Osteocyte (in vitro differentiated cells): ENCODE results near the gene NTF4. TPM values are rescaled to one million over a fixed set of nuclear protein-coding genes. Genes with fewer than 3 reads are reported as not detected.

ENCODE experiments used
- DNase-seq: peaks from one replicate; pipeline ENCODE4 v3.0.0; 2021; ENCODE audit warnings: mixed read lengths; ENCODE audit not compliant: unreplicated experiment; ENCODE audit errors: extremely low spot score
- H3K27ac Mint-ChIP-seq: one replicate; pipeline ENCODE4 v1.8.0; 2021; ENCODE audit warnings: mild to moderate bottlenecking, mixed read lengths; ENCODE audit not compliant: unreplicated experiment
- H3K27me3 Mint-ChIP-seq: one replicate; pipeline ENCODE4 v1.8.0; 2021; ENCODE audit warnings: mixed read lengths; ENCODE audit not compliant: unreplicated experiment
- H3K36me3 Mint-ChIP-seq: one replicate; pipeline ENCODE4 v1.8.0; 2021; ENCODE audit warnings: mixed read lengths; ENCODE audit not compliant: unreplicated experiment
- H3K4me1 Mint-ChIP-seq: one replicate; pipeline ENCODE4 v1.8.0; 2021; ENCODE audit warnings: mixed read lengths; ENCODE audit not compliant: unreplicated experiment
- H3K4me3 Mint-ChIP-seq: one replicate; pipeline ENCODE4 v1.8.0; 2021; ENCODE audit warnings: mild to moderate bottlenecking, moderate library complexity, mixed read lengths; ENCODE audit not compliant: unreplicated experiment
- H3K9me3 Mint-ChIP-seq: one replicate; pipeline ENCODE4 v1.8.0; 2021; ENCODE audit warnings: mixed read lengths; ENCODE audit not compliant: unreplicated experiment
- CTCF ChIP-seq: fragments of 200-600 bp; sonication (generic); IDR thresholded peaks from 2 replicates; pipeline ENCODE4 v1.5.0; 2021; ENCODE audit warnings: antibody characterized with exemption, mild to moderate bottlenecking, moderate library complexity
- total RNA-seq: library from RNA; stranded (reverse); gene quantifications from 2 replicates; pipeline ENCODE4 v1.2.1, GENCODE V29; 2021

NTF4 gene
- total RNA-seq, 1 donor from 2014 or later: not detected

- TF ChIP-seq CTCF: no peak
- Mint-ChIP-seq H3K4me1 (no peaks in the 10 kb centered on the region), H3K27me3 (no peaks in the 10 kb centered on the region), H3K4me3 (no peak overlapping the region), H3K9me3 (no peaks in the 10 kb centered on the region), H3K27ac (no peak overlapping the region), H3K36me3 (peaks cover 45% of the 10 kb centered on the region)
- DNase-seq: no peak
Measured at GRCh38 chr19:49103331-49104085, 38.9 kb upstream of the NTF4 start.

- Mint-ChIP-seq H3K27me3 (no peaks in the 10 kb centered on the region), H3K4me1 (peaks cover 6% of the 10 kb centered on the region), H3K4me3 (no peak overlapping the region), H3K36me3 (peaks cover 46% of the 10 kb centered on the region), H3K27ac (no peak overlapping the region), H3K9me3 (no peaks in the 10 kb centered on the region)
- DNase-seq: no peak
- TF ChIP-seq CTCF: no peak
Measured at GRCh38 chr19:49102303-49102702, 37.7 kb upstream of the NTF4 start.

- H3K4me1 Mint-ChIP-seq: peaks cover 9% of the 10 kb centered on the region
- H3K9me3 Mint-ChIP-seq: no peaks in the 10 kb centered on the region
- TF ChIP-seq CTCF: no peak
- DNase-seq: no peak
- H3K36me3 Mint-ChIP-seq: peaks cover 42% of the 10 kb centered on the region
- H3K4me3 Mint-ChIP-seq: no peak overlapping the region
- no peaks in the 10 kb centered on the region for H3K27me3 Mint-ChIP-seq
- no peak overlapping the region for H3K27ac Mint-ChIP-seq
Measured at GRCh38 chr19:49101160-49101559, 36.5 kb upstream of the NTF4 start.

- Mint-ChIP-seq H3K4me1 (peaks cover 9% of the 10 kb centered on the region), H3K36me3 (peaks cover 40% of the 10 kb centered on the region), H3K27ac (no peak overlapping the region), H3K27me3 (no peaks in the 10 kb centered on the region), H3K9me3 (no peaks in the 10 kb centered on the region), H3K4me3 (no peak overlapping the region)
- no peak for DNase-seq
- no peak for TF ChIP-seq CTCF
Measured at GRCh38 chr19:49098795-49099194, 34.2 kb upstream of the NTF4 start.

GRCh38 chr19:49097453-49098288, 33.1 kb upstream of the NTF4 start:
- peak overlapping the region; percentile 61 for H3K27ac Mint-ChIP-seq
- peak; percentile 94 for DNase-seq
- no peaks in the 10 kb centered on the region for H3K9me3 Mint-ChIP-seq
- H3K4me3 Mint-ChIP-seq: no peak overlapping the region
- peaks cover 9% of the 10 kb centered on the region for H3K4me1 Mint-ChIP-seq
- no peaks in the 10 kb centered on the region for H3K27me3 Mint-ChIP-seq
- peak; percentile 98 for TF ChIP-seq CTCF
- peaks cover 42% of the 10 kb centered on the region for H3K36me3 Mint-ChIP-seq
